Esophagus (tissue), 2 donors: ENCODE results near the gene ABHD17A. TPM values are rescaled to one million over a fixed set of nuclear protein-coding genes. Genes with fewer than 3 reads are reported as not detected.
A peak's percentile ranks its signal among the peaks of the same experiment; 100 is the strongest.
"Not testable (repeated sequence)": the region's sequence is repeated elsewhere in the genome, so short reads cannot be mapped to it uniquely, and the experiment has no call there.

Experiments used
- H3K27ac ChIP-seq, 2 donors: one replicate each; pipeline ENCODE4 v1.5.1; 2013; ENCODE audit warnings: low read depth in 2 of 2, mild to moderate bottlenecking in 2 of 2, inconsistent platforms in 1 of 2, low read length in 1 of 2, moderate library complexity in 1 of 2
- H3K27me3 ChIP-seq, 2 donors: one replicate each; pipeline ENCODE4 v1.6.1; 2013; ENCODE audit warnings: low read length in 2 of 2, control low read depth in 1 of 2, mild to moderate bottlenecking in 1 of 2; ENCODE audit not compliant: insufficient read depth in 2 of 2, control insufficient read depth in 1 of 2
- H3K36me3 ChIP-seq, 2 donors: one replicate each; pipeline ENCODE4 v1.6.1; 2013; ENCODE audit warnings: low read length in 1 of 2; ENCODE audit not compliant: control insufficient read depth in 2 of 2, insufficient read depth in 2 of 2
- H3K4me1 ChIP-seq, 2 donors: one replicate each; pipeline ENCODE4 v1.6.1; 2013; ENCODE audit warnings: low read length in 1 of 2; ENCODE audit not compliant: control insufficient read depth in 2 of 2, insufficient read depth in 2 of 2
- H3K4me3 ChIP-seq, 2 donors: one replicate each; pipeline ENCODE4 v1.5.1; 2013; ENCODE audit warnings: low read length in 2 of 2, mild to moderate bottlenecking in 2 of 2, low read depth in 1 of 2, moderate library complexity in 1 of 2
- H3K9me3 ChIP-seq, 2 donors: one replicate each; pipeline ENCODE4 v1.6.1; 2013; ENCODE audit warnings: mild to moderate bottlenecking in 2 of 2, low read depth in 1 of 2, low read length in 1 of 2, moderate library complexity in 1 of 2; ENCODE audit not compliant: control insufficient read depth in 2 of 2, insufficient read depth in 1 of 2
- WGBS, 2 donors: extraction: QIAGEN DNeasy Blood & Tissue Kit; methylation state at CpG; one replicate each; pipeline ENCODE4 v1.1.7; 2013; 5-methylcytosine and 5-hydroxymethylcytosine counted together
- polyA plus RNA-seq, 2 donors: library from polyadenylated mRNA; stranded (reverse); fragments of 200-250 nt; gene quantifications; one replicate each; pipeline ENCODE4 v1.2.3, GENCODE V29; 2013
- donor health status: healthy with polysubstance abuse.
- donor health status: Bipolar disorder and iron deficiency.

ABHD17A gene
- polyA plus RNA-seq, 2 donors = 73.9 to 76.2 TPM

DNA sequence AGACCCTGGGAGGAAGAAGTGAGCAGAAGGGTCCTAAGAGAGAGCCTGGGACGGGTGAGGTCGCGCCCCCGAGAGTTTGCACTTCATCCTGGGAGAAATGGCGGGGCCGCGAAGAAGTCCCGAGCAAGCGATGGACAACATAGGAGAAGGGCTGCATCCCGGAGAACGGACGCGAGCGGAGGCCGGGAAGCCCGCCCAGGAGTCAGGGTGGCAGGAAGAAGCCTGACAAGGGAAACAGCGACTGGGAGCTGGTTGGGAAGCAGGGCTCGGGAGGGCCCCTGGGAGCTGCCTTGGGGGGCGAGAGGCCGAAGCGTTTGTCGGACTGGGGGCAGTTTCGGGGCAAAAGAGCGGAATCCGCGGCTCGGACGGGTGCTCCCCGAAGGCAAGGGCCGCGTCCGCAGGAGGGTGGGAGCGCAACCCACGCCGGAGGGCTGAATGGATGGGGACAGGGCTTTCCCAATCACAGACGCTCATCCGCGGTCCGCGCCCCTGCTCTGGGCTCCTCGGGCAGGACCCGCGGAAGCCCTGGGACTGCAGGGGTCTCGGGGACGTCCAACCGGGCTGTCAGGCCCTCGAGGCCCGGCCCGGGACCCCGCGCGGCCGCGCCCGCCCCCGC is 469 bp downstream of the ABHD17A start:
- Histone ChIP-seq H3K4me1 (peaks cover 18 to 28% of the 10 kb centered on the region in 2 donors), H3K36me3 (peaks cover 0 to 3% of the 10 kb centered on the region in 2 donors), H3K9me3 (no peaks in the 10 kb centered on the region), H3K27me3 (no peaks in the 10 kb centered on the region), H3K27ac (peak overlapping the region; percentile 88 to 92), H3K4me3 (peak overlapping the region; percentile 84 to 91)
- WGBS, 2 donors = 0 to 1% methylated on average over 49 to 56 of the region's 56 CpGs

DNA sequence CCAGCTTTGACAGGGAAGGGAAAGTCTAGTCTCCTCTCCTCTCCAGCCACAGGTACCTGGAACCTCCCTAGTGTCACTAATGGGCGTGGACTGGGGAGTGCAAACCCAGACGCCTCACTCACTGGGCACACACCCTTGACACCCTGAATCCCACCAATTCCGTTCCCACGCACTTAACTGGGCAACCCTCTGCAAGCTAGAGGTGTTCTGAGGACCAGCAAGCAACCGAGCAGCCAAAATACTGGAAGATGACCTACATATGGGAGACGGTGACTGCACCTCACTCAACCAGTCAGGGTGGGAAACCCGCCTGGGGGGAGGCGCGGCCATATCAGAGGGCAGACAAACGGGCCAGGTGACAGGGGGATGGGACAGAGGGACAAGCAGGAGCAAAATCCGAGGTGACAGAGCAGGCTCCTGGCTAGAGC is 991 bp downstream of the ABHD17A start:
- Histone ChIP-seq H3K36me3 (peaks cover 0 to 3% of the 10 kb centered on the region in 2 donors), H3K27me3 (no peaks in the 10 kb centered on the region), H3K4me1 (peaks cover 18 to 28% of the 10 kb centered on the region in 2 donors), H3K27ac (peak overlapping the region; percentile 88 to 92), H3K4me3 (peak overlapping the region; percentile 84 to 91), H3K9me3 (no peaks in the 10 kb centered on the region)
- 1 to 2% methylated on average over 11 of the region's 11 CpGs for WGBS, 2 donors

DNA sequence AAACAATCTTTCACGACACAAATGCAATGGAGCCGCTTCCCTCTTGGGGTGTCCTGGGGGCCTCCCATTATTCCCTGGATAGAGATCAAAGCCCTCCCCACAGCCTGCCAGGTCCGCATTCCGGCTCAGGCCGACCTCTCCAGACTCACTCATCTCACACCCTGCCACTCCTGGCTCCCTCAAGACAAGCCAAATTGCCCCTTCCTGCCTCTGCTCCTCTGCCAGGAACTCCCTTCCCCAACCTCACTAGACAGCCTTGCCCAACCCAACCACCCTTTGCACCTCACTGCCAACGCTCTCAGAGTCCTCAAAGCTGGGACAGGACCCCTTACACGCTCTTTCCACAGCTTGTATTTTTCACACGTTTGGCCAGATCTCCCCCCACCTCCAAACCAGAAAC is 1.5 kb downstream of the ABHD17A start:
- H3K27me3 ChIP-seq = no peaks in the 10 kb centered on the region
- 16 to 19% methylated on average over 8 of the region's 8 CpGs for WGBS, 2 donors
- peak overlapping the region; percentile 88 to 92 for H3K27ac ChIP-seq
- peaks cover 18 to 28% of the 10 kb centered on the region in 2 donors for H3K4me1 ChIP-seq
- H3K9me3 ChIP-seq = no peaks in the 10 kb centered on the region
- peaks cover 0 to 3% of the 10 kb centered on the region in 2 donors for H3K36me3 ChIP-seq
- H3K4me3 ChIP-seq = peak overlapping the region; percentile 84 to 91

DNA sequence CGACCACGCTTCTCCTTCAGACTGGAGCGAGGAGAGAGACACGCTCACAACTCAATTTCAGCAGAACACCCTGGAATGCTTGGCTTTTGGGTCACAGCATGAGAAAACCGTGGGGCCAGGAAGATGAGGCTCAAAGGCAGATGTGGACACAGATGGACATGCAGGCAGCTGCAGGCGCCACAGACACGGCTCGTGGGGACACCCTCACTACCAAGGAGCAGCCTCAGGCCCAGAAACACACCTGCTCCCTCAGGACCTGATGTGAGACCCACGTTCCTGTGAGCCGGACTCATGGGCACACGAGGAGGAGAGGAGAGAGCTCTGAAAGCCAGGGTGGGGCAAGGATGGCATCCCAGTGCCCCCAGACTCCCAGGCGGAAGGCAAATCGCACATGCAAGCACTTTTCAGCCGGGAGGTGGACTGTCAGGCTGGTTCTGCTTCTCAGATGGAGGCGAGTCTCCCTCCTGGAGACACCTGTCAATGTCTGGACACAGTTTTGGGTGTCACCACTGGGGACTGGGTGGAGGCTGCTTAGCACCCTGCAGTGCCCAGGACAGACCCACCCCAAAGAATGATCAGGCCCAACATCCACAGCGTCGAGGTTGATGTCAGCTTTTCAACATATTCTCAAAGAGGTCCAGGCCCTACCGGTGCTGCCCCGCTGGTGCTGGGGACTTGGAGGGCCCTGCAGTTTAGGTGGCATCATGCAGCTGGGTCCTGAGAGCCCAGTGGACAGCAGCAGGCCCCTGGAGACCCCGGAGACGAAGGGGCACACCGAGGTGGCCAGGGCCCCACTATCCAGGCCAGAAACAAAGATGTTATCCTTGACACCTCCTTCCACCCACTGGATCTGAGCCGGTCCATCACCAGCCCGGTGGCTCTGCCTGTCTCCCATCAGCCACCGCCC is 2.3 kb downstream of the ABHD17A start:
- Histone ChIP-seq H3K4me3 (peak overlapping the region in 1 of 2 donors; percentile 91), H3K36me3 (peaks cover 0 to 3% of the 10 kb centered on the region in 2 donors), H3K4me1 (peaks cover 18 to 28% of the 10 kb centered on the region in 2 donors), H3K27me3 (no peaks in the 10 kb centered on the region), H3K9me3 (no peaks in the 10 kb centered on the region), H3K27ac (peak overlapping the region; percentile 88 to 92)
- WGBS, 2 donors = 59 to 62% methylated on average over 25 of the region's 25 CpGs

DNA sequence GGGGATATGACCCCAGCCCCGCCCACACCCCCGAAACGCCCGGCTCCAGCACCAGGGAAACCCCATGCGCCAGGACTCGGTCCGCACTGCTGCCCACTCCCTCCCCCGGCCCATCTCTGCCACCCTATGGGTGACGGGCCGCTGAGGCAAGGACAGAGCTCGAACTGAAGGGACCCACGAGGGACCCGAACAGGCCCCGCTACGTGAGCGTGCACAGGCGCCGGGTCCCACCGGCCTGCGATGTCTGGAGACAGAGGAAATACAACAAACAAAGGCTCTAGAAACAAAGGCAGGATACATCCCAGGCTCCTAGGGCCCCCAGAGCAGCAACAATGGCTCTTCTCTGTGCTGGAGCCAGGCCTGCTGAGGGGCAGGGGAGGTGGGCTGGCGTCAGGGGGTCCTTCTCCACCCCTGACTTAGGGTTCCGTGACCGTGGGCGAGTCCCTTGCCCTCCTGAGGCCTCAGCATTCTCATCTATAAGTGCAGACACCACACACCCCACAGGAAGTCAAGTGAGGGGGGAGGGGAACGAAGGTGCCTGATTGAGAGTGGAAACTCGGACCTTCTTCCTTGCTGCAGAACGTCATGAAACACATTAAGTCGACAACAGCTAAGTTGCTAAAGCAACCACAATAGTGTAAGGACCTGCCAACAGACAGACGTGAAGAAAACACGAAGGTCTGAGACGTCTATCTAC is 3.1 kb downstream of the ABHD17A start:
- Histone ChIP-seq H3K4me1 (peaks cover 18 to 28% of the 10 kb centered on the region in 2 donors), H3K27me3 (no peaks in the 10 kb centered on the region), H3K9me3 (no peaks in the 10 kb centered on the region), H3K36me3 (peaks cover 0 to 3% of the 10 kb centered on the region in 2 donors), H3K27ac (peak overlapping the region; percentile 58 to 92), H3K4me3 (no peak overlapping the region)
- WGBS, 2 donors = 62 to 67% methylated on average over 31 of the region's 31 CpGs

DNA sequence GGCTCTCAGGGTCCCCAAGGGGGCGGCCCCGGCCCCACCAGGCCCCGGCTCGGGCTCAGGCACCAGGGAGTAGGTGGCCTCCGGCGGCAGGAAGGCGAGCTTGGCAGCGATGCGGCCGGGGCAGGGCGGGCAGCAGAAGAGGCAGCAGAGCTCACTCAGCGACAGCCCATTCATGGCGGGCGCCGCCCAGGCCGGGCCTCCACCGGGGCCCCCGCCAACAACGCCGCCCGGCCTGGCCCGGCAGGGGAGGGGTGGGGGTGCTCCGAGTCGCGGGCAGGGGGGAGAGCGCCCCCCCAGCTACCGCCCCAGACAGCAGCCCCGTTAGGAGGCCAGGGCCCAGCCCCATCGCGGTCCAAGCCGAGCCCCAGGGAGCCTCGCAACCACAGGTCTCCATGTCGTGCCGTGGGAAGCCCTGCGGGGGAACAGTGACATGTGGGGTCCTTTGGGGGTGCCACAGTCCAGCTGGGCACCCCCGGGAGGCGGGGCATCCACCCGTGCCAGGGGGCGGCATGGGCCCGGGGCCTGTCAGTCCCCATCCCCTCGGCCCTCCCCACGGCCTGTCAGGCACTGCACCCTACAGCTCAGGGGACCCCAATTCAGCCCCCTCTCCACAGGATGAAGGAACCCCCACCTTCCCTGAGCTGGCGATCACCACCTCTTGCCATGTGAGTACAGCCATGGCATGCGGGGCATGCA is 3.8 kb downstream of the ABHD17A start:
- Histone ChIP-seq H3K27ac (peak overlapping the region; percentile 20 to 58), H3K4me1 (peaks cover 20 to 29% of the 10 kb centered on the region in 2 donors)
- H3K27me3 ChIP-seq, H3K36me3 ChIP-seq, H3K9me3 ChIP-seq, H3K4me3 ChIP-seq: not testable (repeated sequence)
- WGBS, 2 donors = 41 to 69% methylated on average over 18 to 44 of the region's 44 CpGs

DNA sequence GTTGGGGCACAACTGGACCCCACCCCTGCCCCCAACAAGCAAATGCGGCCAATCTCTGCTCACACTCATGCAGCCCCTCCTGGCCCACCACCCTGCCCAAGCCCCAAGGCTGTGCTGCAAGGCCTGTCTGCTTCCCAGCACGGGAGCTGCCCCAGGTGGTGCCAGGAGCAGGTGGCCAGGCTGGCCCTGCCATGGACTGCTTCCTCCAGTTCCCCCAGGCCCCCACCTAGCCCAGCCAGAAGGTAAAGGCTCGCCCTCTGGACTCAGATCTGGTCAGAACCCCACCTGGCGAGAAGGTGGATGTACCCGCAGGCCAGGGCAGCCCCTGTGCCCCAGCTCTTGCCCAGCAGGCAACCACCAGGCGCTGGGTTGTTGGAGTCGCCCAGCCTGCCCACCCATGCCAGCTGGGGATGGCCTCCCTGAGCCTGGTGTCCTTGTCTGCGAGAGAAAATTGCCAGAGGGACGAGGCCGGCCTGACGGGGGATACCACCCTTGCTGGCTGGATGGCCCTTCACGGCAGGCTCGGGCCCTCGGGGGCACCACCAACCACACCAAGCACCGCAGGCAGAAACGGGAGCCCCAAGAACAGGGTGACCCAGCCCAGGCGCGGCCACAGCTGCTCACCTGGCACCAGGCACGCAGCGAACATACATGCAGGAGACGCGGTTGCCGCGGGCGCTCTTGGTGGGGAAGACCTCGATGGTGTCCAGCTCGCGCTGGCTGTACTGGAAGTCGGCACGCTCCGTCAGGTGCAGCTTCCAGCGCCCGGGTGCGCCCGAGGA is 4.5 kb downstream of the ABHD17A start:
- peak overlapping the region in 1 of 2 donors; percentile 21 for H3K4me3 ChIP-seq
- peaks cover 21 to 34% of the 10 kb centered on the region in 2 donors for H3K4me1 ChIP-seq
- H3K27me3 ChIP-seq = no peaks in the 10 kb centered on the region
- H3K9me3 ChIP-seq = no peaks in the 10 kb centered on the region
- peaks cover 0 to 3% of the 10 kb centered on the region in 2 donors for H3K36me3 ChIP-seq
- H3K27ac ChIP-seq = peak overlapping the region in 1 of 2 donors; percentile 17
- 67 to 73% methylated on average over 25 to 35 of the region's 35 CpGs for WGBS, 2 donors

DNA sequence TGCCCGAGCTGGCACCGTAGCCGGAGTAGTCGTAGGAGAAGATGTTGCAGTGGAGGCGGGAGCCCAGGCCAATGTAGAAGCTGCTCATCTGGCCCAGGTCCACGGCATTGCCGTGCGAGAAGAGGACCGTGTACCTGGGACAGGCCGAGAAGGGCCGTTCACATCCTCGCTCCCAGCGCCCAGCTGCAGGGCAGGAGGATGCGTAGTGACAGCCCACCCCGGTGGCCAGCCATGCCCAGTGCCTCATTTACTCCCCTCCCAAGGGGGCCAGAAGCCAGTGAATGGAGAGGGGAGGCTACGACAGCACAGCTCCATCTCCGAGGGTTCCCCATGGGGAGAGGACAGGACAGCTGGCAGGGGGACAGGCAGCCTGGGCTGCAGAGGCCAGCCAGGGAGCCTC is 5.3 kb downstream of the ABHD17A start:
- not testable (repeated sequence) for H3K4me3 ChIP-seq, H3K36me3 ChIP-seq, H3K27ac ChIP-seq, H3K27me3 ChIP-seq, H3K9me3 ChIP-seq
- WGBS, 2 donors = 86 to 87% methylated on average over 13 to 17 of the region's 17 CpGs
- peaks cover 21 to 36% of the 10 kb centered on the region in 2 donors for H3K4me1 ChIP-seq
